Inflammatory macrophage treated with lipopolysaccharide for 1 hour (primary cell): Measurements from ENCODE around the gene PLOD2.

Source experiments
- DNase-seq, 2 donors: peaks; one replicate each; pipeline ENCODE4 v3.0.0-alpha.2; 2020 to 2022

PLOD2 gene

GRCh38 chr3:146165877-146166276 lies 4.9 kb upstream of the PLOD2 start:
- DNase-seq = no peak

DNA sequence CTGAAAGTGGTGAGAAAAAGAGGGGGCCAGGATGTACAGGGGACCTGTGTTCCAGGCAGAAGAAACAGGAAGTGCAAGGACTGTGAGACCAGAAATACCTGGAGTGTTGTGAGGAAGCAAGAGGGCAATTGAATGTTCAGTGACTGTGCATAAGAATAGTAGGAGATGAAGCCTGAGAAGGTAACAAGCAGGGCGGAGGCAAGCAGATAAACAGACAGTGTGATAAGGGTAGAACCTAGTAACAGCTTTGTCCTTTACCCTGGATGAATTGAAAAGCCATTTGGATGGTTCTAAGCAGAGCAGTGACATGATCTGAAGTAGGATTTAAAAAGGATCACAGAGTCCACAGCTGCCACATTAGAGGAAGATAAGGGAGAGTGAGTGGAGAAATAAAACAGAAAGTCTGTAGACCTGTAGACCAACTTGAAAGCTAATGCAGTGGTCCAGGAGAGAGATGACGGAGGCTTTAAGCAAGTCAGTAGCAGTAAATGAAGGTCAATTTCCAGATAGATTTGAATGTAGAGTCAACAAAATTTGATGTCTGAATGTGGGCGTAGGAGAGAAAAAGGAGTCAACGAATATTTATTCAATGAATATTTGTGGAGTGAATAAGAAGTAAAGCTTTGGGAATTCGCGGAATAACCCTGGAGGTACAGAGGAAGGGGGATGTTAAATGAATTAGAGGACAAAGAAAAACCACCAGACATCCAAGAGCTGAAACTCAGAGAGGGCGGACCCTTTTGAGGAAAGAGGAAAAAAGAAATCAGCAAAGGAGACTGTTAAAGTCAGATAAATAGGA lies 4.2 kb upstream of the PLOD2 start:
- DNase-seq = no peak

DNA sequence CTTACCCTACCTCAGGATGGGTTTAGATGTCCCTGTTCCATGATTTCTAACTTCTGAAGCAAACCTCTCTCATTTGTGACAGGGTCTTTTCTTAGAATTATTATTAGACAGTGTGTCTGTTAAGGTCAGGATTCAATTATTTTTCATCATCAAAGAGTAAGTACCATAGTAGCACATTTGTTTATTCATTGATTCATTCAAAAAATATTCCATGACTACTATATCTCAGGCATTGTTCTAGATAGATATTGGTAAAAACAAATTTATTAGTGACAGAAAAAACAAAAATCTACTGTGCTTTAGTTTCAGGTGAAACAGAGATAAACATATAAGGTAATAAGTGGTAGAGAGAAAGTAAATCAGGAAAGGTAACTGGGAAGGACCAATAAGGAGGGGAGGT lies 3.5 kb upstream of the PLOD2 start:
- DNase-seq = no peak

DNA sequence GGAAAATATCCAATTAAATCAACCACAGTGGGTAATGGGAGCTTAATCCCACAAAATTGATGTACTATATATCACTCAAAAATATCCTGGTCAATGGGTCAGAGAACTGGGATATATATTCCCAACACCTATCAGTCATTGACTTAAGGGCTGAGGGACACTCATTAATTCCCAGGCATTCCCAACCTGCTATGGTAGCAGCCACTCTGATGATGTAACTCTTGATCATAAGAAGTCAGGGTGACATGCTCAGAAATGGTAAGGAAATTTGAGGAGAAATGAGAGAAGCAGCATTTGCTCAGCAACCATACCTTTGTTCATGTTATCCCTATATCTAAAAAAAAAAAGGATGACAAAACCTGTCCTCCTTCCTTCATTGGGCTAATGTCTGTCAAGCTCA lies 3.1 kb upstream of the PLOD2 start:
- no peak for DNase-seq

- DNase-seq = peak in 1 of 2 donors; percentile 14
Observed at GRCh38 chr3:146163584-146163983, 2.6 kb upstream of the PLOD2 start.

- DNase-seq = no peak
Observed at GRCh38 chr3:146162561-146162960, 1.6 kb upstream of the PLOD2 start.

- no peak for DNase-seq
Observed at GRCh38 chr3:146161663-146162002, 649 bp upstream of the PLOD2 start.

DNA sequence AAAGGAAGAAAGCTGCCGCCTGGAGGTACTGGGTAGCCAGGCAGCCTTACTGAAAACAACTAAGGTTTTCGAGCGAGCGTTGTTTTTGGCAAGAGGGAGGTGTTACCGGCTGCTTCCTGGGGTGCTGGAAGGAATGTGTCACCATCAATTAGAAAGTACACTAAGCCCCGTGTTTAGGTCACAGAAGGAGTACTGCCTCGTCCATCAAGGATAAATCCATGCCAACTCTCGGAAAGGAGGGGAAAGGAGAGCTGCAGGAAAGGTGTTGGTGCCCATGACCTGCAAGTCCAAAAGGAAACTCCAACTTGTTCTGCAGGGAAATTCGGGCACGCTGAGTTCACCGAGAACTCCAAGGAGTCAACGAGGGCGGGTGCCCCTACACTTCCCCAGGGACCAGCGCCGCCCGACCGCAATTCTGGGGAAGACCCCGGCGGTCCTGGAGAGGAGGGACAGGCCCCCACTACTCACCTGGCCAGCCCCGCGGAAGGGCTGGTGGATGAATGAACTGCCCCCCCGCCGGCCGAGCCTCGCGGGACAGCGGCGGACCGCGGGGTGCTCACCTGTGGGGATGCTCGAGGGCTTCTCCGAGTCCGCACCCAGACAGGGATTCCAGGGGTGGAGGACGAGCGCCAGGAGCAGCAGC lies 542 bp downstream of the PLOD2 start:
- DNase-seq = no peak

DNA sequence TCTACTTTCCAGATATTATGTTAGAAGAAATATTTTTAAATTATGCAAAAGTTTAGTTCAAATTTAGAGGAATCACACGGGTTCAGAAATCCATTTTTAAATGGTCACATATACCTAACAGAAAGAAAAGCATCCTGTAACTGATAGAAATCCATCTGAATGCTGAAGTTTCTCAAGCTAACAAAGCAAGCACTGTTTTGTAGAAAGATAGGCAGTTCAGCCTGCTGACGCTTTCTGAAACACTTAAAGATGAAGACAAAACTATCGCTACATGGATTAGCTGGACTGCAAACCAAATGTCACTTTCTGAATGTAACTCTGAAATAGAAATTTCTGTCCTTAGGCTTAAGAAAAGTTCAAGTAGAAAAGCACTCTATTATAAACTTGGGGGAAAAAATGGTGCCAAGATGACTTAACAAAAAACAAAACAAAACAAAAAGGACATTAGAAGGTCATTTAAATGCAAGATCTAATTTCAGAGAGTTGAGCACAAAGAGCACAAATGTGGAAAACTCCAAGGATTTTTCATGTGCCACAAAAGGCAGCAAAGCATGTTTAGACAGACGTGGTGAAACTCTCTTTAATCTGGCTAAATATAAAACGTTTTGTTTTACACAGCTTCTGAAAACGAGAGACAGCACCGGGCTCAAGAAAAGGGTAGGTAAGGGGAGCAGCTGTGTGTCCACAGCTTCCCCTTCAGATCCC lies 1.2 kb downstream of the PLOD2 start:
- DNase-seq = no peak

- DNase-seq = no peak
Observed at GRCh38 chr3:146159037-146159436, 1.9 kb downstream of the PLOD2 start.

GRCh38 chr3:146157325-146158060 lies 3.5 kb downstream of the PLOD2 start:
- no peak for DNase-seq

DNA sequence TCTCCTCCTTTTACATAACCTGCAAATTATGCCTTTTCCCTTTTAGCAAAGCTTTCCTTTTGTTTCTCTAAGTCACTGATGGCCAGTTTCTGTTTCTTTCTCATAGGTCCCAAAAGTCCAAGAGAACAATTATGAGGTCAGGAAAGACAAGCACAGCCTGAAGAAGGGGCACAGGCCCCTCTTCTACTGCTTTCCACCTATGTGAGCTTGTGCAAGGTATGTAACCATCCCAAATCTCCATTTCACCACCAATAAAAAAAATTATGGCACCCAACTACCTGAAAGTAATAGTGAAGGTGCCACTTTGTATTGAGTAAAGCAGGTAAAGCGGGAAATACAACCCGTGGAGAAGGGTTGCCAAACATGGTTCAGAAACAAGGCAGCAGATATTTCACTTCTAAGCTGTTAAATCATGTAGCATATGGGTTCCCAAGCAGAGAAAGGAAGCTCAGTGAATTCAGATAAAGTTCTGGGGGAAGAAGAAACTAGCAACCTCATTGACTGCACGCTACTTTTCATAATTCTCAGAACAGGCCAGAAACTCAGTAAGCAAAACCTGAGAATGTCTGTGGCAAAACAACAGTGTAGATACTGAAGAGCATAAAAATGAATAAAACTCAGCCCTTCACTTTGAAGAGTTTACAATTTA lies 4.2 kb downstream of the PLOD2 start:
- DNase-seq = no peak

DNA sequence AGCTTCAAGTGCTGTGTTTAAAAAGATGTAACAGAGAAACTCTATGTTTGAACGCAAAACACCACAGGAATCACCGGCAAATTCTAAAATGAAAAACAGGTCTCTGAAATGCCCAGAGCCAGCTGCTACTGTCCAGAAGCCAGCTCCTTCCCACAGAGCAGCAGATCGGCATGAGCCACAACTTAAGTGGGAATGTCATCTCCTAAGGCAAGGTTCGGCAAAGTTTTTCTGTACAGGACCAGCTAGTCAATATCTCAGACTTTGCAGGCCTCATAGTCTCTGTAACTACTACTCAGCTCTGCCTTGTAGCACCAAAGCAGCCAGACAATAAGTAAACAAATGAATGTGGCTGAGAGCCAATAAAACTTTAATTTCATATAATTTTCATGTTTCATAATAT lies 4.9 kb downstream of the PLOD2 start:
- no peak for DNase-seq

GRCh38 chr3:146154995-146155394 lies 6.0 kb downstream of the PLOD2 start:
- no peak for DNase-seq

DNA sequence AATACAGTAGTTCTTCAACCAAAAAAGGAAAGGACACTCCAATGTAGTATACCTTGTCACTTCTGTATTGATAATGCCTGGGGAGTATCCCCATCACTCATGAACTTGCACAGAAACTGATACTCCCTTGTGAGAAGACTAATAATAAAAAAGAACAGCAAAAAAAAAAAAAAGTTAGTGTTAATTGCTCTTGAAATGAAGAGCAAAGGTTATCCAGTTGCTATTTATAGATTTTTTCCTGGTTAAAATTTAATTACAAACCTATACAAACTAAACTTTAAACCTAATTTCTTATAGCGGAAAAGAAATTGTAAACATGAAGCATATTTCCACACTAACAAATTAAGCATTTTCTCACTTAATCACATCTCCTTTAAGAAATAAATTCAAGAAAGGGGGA lies 6.7 kb downstream of the PLOD2 start:
- no peak for DNase-seq

DNA sequence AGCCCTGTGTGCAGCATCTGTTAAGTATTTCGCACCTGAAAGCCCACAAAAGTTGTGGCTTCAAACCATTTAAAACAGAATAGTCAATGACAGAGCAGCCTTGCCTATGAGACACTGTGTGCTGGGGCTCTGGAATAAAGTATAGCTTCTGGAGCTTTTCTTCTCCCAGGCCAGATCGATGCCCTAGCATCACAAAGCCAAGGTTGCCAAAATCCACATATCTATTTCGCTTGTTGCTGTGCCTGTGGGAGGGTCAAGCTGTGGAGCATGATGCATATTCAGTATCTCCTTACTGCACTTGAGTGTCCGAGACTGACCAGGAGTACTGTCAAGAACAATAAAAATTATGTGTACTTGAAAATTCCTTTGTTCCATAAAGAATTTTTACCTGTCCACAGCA lies 7.6 kb downstream of the PLOD2 start:
- DNase-seq = no peak

GRCh38 chr3:146152834-146153233 lies 8.2 kb downstream of the PLOD2 start:
- no peak for DNase-seq

- DNase-seq = peak in 1 of 2 donors; percentile 41
Observed at GRCh38 chr3:146148468-146148931, 12.5 kb downstream of the PLOD2 start.

DNA sequence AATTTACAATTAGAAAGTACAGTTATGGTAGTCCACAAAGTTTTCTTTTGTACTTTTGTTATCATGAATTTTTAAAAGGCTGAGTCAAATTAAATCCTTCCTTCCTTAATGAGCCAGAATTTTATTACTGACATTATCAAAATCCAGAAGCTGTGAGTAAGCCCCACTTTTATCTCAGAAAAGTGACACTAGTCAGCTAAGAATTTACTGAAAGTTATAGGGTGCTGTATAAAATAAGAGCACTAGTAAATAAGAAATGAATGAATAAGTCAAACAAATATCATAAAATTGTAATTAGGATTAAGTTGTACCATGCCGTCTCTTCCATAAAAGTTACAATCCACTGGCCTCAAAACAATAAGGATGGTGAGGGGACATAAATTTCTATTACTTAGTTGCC lies 15.3 kb downstream of the PLOD2 start:
- DNase-seq = no peak

DNA sequence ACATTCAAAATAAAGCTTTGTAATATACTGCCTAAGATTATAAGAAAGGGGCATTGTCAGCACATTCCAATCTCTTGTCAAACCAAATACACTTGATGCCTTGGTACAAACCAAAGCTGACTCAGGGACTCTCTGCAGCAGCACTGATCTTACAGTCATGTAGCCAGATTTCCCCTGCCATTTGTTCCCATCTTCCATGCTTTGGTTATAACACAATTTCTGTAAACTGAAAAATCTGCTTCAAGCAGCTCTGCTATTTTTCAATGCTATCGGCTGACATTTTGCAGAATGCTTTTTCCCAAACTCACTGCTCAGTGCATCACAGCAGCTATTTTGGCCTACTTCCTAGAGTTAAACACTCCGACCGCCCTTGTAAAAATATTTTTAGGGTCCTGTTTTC lies 18.2 kb downstream of the PLOD2 start:
- no peak for DNase-seq

- DNase-seq = no peak
Observed at GRCh38 chr3:146139586-146140110, 21.3 kb downstream of the PLOD2 start.

- no peak for DNase-seq
Observed at GRCh38 chr3:146138902-146139301, 22.1 kb downstream of the PLOD2 start.

DNA sequence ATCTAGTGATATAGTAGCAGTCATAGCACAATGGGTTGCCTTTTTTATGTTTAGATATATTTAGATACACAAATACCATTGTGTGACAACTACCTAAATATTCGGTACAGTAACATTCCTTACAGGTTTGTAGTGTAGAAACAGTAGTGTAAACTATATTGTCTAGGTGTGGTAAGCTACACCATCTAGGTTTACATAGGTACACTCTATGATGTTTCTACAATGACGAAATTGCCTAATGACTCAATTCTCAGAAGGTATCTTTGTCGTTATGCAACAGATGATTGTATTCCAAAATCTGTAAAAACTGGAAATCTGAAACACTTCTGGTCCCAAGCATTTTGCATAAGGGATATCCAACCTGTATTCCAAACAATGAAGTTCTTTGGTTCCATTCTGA lies 24.3 kb downstream of the PLOD2 start:
- DNase-seq = no peak
